ENCODE measurements around the gene RLF. TPM values are rescaled to one million over a fixed set of nuclear protein-coding genes. Genes with fewer than 3 reads are reported as not detected.

The RLF gene
- total and polyA plus RNA-seq, 2 donors (not counting 1 experiment from before 2014, with no cell fraction given), result 12.4 to 20.8 TPM

DNA sequence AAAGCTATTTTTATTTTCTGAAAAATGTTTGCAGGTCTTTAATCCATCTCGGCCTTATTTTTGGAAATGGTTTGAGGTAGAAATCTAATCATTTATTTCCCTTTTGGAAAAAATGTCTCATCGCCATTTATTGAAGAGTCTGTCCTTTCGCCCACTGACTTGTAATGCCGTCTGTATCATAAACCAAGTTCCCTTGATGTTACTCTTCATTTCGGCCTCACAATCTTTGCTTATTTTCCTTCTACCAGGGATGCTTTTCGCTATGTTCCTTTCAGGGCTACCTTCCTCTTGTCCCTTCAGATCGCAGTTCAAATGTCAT lies 422 bp upstream of the RLF start:
- H3K79me2 ChIP-seq (ENCODE audit: control insufficient read depth, insufficient read depth, low read length), result peaks cover 46% of the 10 kb centered on the region
- H3K27ac ChIP-seq (ENCODE audit: insufficient read depth, low read length), result peak overlapping the region; percentile 97
- H3K4me1 ChIP-seq (ENCODE audit: control insufficient read depth, extremely low read depth, insufficient read depth, low read length), result peaks cover 4% of the 10 kb centered on the region
- H3K9me3 ChIP-seq (ENCODE audit: control insufficient read depth, insufficient read depth, low read depth, low read length), result no peaks in the 10 kb centered on the region
- DNase-seq (ENCODE audit: low read depth in 2 of 2), result no peak
- H3K4me3 ChIP-seq (replicated peaks in 1 of 4; ENCODE audit: control extremely low read depth in 1 of 4, insufficient read depth in 1 of 4, low read depth in 3 of 4, low read length in 4 of 4), result peak overlapping the region; percentile 90 to 97 (median 92)
- peaks cover 2% of the 10 kb centered on the region for H4K20me1 ChIP-seq (ENCODE audit: control insufficient read depth, extremely low read depth, insufficient read depth, low read length)
- no peaks in the 10 kb centered on the region for H3K36me3 ChIP-seq (ENCODE audit: control insufficient read depth, insufficient read depth, low read length)
- H3K4me2 ChIP-seq (ENCODE audit: extremely low read depth, insufficient read depth, low read length), result peak overlapping the region; percentile 99
- peaks cover 5% of the 10 kb centered on the region for H3K27me3 ChIP-seq (ENCODE audit: control insufficient read depth, insufficient read depth, low read length)
- H2AFZ ChIP-seq (ENCODE audit: low read length), result peak overlapping the region; percentile 99
- TF ChIP-seq, protein P1, sequence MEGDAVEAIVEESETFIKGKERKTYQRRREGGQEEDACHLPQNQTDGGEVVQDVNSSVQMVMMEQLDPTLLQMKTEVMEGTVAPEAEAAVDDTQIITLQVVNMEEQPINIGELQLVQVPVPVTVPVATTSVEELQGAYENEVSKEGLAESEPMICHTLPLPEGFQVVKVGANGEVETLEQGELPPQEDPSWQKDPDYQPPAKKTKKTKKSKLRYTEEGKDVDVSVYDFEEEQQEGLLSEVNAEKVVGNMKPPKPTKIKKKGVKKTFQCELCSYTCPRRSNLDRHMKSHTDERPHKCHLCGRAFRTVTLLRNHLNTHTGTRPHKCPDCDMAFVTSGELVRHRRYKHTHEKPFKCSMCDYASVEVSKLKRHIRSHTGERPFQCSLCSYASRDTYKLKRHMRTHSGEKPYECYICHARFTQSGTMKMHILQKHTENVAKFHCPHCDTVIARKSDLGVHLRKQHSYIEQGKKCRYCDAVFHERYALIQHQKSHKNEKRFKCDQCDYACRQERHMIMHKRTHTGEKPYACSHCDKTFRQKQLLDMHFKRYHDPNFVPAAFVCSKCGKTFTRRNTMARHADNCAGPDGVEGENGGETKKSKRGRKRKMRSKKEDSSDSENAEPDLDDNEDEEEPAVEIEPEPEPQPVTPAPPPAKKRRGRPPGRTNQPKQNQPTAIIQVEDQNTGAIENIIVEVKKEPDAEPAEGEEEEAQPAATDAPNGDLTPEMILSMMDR (conservative IDR thresholded peaks at IDR 0.05 in 1 of 2, IDR thresholded peaks at IDR 0.05 in 1 of 2; ENCODE audit: low read depth in 1 of 2, low read length in 2 of 2), result no peak
- TF ChIP-seq EZH2 (IDR thresholded peaks at IDR 0.05; ENCODE audit: low read length, missing control alignments), result no peak
- H3K9ac ChIP-seq (ENCODE audit: insufficient read depth, low read length), result peak overlapping the region; percentile 99

DNA sequence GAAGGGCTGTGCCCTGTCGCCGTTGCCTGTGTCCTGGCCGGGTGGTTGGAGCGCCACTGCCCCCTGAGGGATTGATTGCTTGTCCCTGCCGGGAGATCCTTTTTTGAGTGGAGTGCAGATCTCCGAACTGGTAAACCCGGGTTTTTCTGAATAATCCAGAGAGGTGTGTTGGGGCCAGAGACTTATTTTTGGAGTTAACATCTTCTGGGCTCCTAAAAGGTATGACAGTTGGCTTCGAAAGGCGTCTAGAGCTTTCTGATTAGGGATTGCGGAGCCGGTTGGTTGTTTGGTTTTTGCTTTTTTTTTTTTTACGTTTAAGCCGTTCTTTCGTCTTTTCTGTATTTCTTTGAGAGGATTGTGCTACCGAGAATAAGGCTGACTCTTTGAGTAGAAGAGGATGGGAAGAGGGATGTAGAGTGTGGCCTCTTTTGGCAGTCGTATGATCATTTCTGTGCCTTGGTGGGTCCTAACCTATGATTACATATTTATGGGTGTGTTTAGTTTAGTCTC lies 756 bp downstream of the RLF start:
- H3K9me3 ChIP-seq (ENCODE audit: control insufficient read depth, insufficient read depth, low read depth, low read length), result no peaks in the 10 kb centered on the region
- H3K4me3 ChIP-seq (replicated peaks in 1 of 4; ENCODE audit: control extremely low read depth in 1 of 4, insufficient read depth in 1 of 4, low read depth in 3 of 4, low read length in 4 of 4), result peak overlapping the region; percentile 90 to 97 (median 92)
- TF ChIP-seq EZH2 (IDR thresholded peaks at IDR 0.05; ENCODE audit: low read length, missing control alignments), result no peak
- TF ChIP-seq, protein P1 (conservative IDR thresholded peaks at IDR 0.05 in 1 of 2, IDR thresholded peaks at IDR 0.05 in 1 of 2; ENCODE audit: low read depth in 1 of 2, low read length in 2 of 2), result no peak
- peak overlapping the region; percentile 99 for H3K9ac ChIP-seq (ENCODE audit: insufficient read depth, low read length)
- H3K79me2 ChIP-seq (ENCODE audit: control insufficient read depth, insufficient read depth, low read length), result peaks cover 56% of the 10 kb centered on the region
- no peaks in the 10 kb centered on the region for H3K36me3 ChIP-seq (ENCODE audit: control insufficient read depth, insufficient read depth, low read length)
- H2AFZ ChIP-seq (ENCODE audit: low read length), result no peak overlapping the region
- no peak for DNase-seq (ENCODE audit: low read depth in 2 of 2)
- H3K4me2 ChIP-seq (ENCODE audit: extremely low read depth, insufficient read depth, low read length), result peak overlapping the region; percentile 85
- peak overlapping the region; percentile 97 for H3K27ac ChIP-seq (ENCODE audit: insufficient read depth, low read length)
- peaks cover 4% of the 10 kb centered on the region for H3K4me1 ChIP-seq (ENCODE audit: control insufficient read depth, extremely low read depth, insufficient read depth, low read length)
- peaks cover 5% of the 10 kb centered on the region for H3K27me3 ChIP-seq (ENCODE audit: control insufficient read depth, insufficient read depth, low read length)
- H4K20me1 ChIP-seq (ENCODE audit: control insufficient read depth, extremely low read depth, insufficient read depth, low read length), result peaks cover 2% of the 10 kb centered on the region

DNA sequence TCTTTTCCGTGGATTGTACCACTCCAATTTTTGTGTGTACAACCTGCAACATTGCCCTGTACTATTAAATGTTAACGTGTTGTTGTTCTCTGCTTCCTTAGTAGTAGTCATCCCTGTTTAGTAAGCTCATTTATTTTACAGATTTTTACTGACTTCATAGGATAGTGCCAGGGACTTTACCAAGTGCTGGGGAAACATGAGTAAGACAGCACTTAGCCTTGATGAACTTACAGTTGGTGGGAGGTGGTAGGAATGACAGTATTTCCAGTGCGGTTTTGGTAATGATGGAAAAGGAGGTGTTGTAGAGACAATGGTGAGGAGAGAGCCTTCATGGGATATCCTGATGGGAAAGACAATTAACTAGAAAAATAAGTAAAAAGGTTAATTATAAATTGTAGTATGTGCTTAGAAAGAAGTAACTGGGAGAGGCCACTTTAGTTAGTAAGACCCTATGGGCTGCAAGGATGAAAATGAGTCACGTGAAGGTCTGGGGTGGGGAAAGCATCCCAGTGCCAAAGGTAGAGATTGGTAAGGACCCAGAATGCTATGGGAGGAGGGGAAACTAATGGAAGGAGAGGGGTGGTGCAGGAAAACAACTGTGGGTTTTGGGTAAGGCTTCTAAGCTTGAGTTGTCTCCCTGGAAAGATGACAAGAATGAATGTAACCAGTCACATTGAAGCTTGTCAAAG lies 1.7 kb downstream of the RLF start:
- Histone ChIP-seq H3K79me2 (ENCODE audit: control insufficient read depth, insufficient read depth, low read length) (peaks cover 65% of the 10 kb centered on the region), H3K27ac (ENCODE audit: insufficient read depth, low read length) (peak overlapping the region; percentile 97), H3K4me2 (ENCODE audit: extremely low read depth, insufficient read depth, low read length) (peak overlapping the region; percentile 85), H3K4me1 (ENCODE audit: control insufficient read depth, extremely low read depth, insufficient read depth, low read length) (peaks cover 4% of the 10 kb centered on the region), H3K9me3 (ENCODE audit: control insufficient read depth, insufficient read depth, low read depth, low read length) (no peaks in the 10 kb centered on the region), H3K27me3 (ENCODE audit: control insufficient read depth, insufficient read depth, low read length) (no peaks in the 10 kb centered on the region), H2AFZ (ENCODE audit: low read length) (no peak overlapping the region), H3K36me3 (ENCODE audit: control insufficient read depth, insufficient read depth, low read length) (no peaks in the 10 kb centered on the region), H3K4me3 (replicated peaks in 1 of 4; ENCODE audit: control extremely low read depth in 1 of 4, insufficient read depth in 1 of 4, low read depth in 3 of 4, low read length in 4 of 4) (peak overlapping the region; percentile 90 to 97 (median 92)), H3K9ac (ENCODE audit: insufficient read depth, low read length) (no peak overlapping the region), H4K20me1 (ENCODE audit: control insufficient read depth, extremely low read depth, insufficient read depth, low read length) (peaks cover 2% of the 10 kb centered on the region)
- DNase-seq (ENCODE audit: low read depth in 2 of 2), result peak in 1 of 2 donors; percentile 63
- TF ChIP-seq, protein P1 (conservative IDR thresholded peaks at IDR 0.05 in 1 of 2, IDR thresholded peaks at IDR 0.05 in 1 of 2; ENCODE audit: low read depth in 1 of 2, low read length in 2 of 2), result no peak
- TF ChIP-seq EZH2 (IDR thresholded peaks at IDR 0.05; ENCODE audit: low read length, missing control alignments), result no peak

Measured in fibroblast of lung (primary cell).